Activated CD8-positive, alpha-beta T cell treated with anti-CD3 and anti-CD28 coated beads, Interleukin-2, amount 10 ng/mL, durations not matched to agents 7 days and 5 days (primary cell): ENCODE measurements around the gene KICS2. TPM values are rescaled to one million over a fixed set of nuclear protein-coding genes. Genes with fewer than 3 reads are reported as not detected.
"Not testable (repeated sequence)": the region's sequence is repeated elsewhere in the genome, so short reads cannot be mapped to it uniquely, and the experiment has no call there.

Source experiments
- ATAC-seq: fragments of 150-1000 bp; cut with Tn5 transposase; one replicate; pipeline ENCODE4 v1.10.0; 2021; ENCODE audit warnings: moderate library complexity
- CTCF ChIA-PET: fragments of 350-600 bp; sonication (Branson Sonifier 250); formaldehyde crosslinking; loops from one replicate; lab custom pipeline; 2021; ENCODE audit warnings: antibody characterized with exemption; lab: Charles Lee
- POLR2A ChIA-PET: fragments of 350-600 bp; sonication (Branson Sonifier 250); formaldehyde crosslinking; loops from one replicate; lab custom pipeline; 2021; ENCODE audit warnings: antibody characterized with exemption; lab: Charles Lee
- DNase-seq: peaks from one replicate; pipeline ENCODE4 v3.0.0-alpha.2; 2020
- H3K27ac Mint-ChIP-seq: one replicate; pipeline ENCODE4 v1.8.0; 2021; ENCODE audit warnings: mild to moderate bottlenecking, mixed read lengths
- H3K27me3 Mint-ChIP-seq: one replicate; pipeline ENCODE4 v1.8.0; 2021; ENCODE audit warnings: low read depth, mixed read lengths
- H3K36me3 Mint-ChIP-seq: one replicate; pipeline ENCODE4 v1.8.0; 2021; ENCODE audit warnings: low read depth, mixed read lengths
- H3K4me1 Mint-ChIP-seq: one replicate; pipeline ENCODE4 v1.8.0; 2021; ENCODE audit warnings: low read depth, mixed read lengths
- H3K4me3 Mint-ChIP-seq: one replicate; pipeline ENCODE4 v1.8.0; 2021; ENCODE audit warnings: mild to moderate bottlenecking, mixed read lengths
- H3K9me3 Mint-ChIP-seq: one replicate; pipeline ENCODE4 v1.8.0; 2022; ENCODE audit warnings: mixed read lengths; ENCODE audit not compliant: insufficient read depth
- total RNA-seq, 2 experiments: library from RNA; stranded (reverse); gene quantifications; one replicate each; pipeline ENCODE4 v1.2.3, GENCODE V29; 2021

Gene KICS2
- total RNA-seq, 2 experiments from 2014 or later: 7.7 to 9.9 TPM

GRCh38 chr12:64216239-64216638 is 5.9 kb downstream of the KICS2 start:
- ChIA-PET CTCF (no interaction called here), POLR2A (no interaction called here)
- H3K9me3 Mint-ChIP-seq: no peaks in the 10 kb centered on the region
- no peak overlapping the region for H3K4me3 Mint-ChIP-seq
- ATAC-seq: no peak
- peaks cover 26% of the 10 kb centered on the region for H3K4me1 Mint-ChIP-seq
- H3K27me3 Mint-ChIP-seq: no peaks in the 10 kb centered on the region
- peaks cover 9% of the 10 kb centered on the region for H3K36me3 Mint-ChIP-seq
- no peak for DNase-seq
- no peak overlapping the region for H3K27ac Mint-ChIP-seq

GRCh38 chr12:64212119-64212746 is 9.9 kb downstream of the KICS2 start:
- no peaks in the 10 kb centered on the region for H3K27me3 Mint-ChIP-seq
- ChIA-PET CTCF (no interaction called here), POLR2A (no interaction called here)
- no peak overlapping the region for H3K27ac Mint-ChIP-seq
- ATAC-seq: no peak
- no peak overlapping the region for H3K4me3 Mint-ChIP-seq
- no peaks in the 10 kb centered on the region for H3K9me3 Mint-ChIP-seq
- no peaks in the 10 kb centered on the region for H3K4me1 Mint-ChIP-seq
- peaks cover 13% of the 10 kb centered on the region for H3K36me3 Mint-ChIP-seq
- DNase-seq: no peak

GRCh38 chr12:64207453-64207852 is 14.6 kb downstream of the KICS2 start:
- H3K27ac Mint-ChIP-seq: no peak overlapping the region
- CTCF ChIA-PET: interaction anchor here (1.7 kb wide), 1 partner anchor 11 kb away, joined by 4 read pairs; no protein-coding TSS in a partner anchor
- DNase-seq: no peak
- H3K36me3 Mint-ChIP-seq: peaks cover 13% of the 10 kb centered on the region
- H3K4me3 Mint-ChIP-seq: no peak overlapping the region
- H3K4me1 Mint-ChIP-seq: no peaks in the 10 kb centered on the region
- POLR2A ChIA-PET: interaction anchor here (1.8 kb wide), 1 partner anchor 11 kb away, joined by 4 read pairs; no protein-coding TSS in a partner anchor
- H3K9me3 Mint-ChIP-seq: no peaks in the 10 kb centered on the region
- no peak for ATAC-seq
- no peaks in the 10 kb centered on the region for H3K27me3 Mint-ChIP-seq

GRCh38 chr12:64205542-64205941 is 16.6 kb downstream of the KICS2 start:
- CTCF ChIA-PET: interaction anchor here (1.2 kb wide), 1 partner anchor 13 kb away, joined by 3 read pairs; no protein-coding TSS in a partner anchor
- Mint-ChIP-seq H3K36me3 (peaks cover 14% of the 10 kb centered on the region), H3K4me3 (no peak overlapping the region), H3K4me1 (no peaks in the 10 kb centered on the region), H3K27me3 (no peaks in the 10 kb centered on the region), H3K9me3 (no peaks in the 10 kb centered on the region), H3K27ac (no peak overlapping the region)
- ATAC-seq (no peak), DNase-seq (no peak)
- POLR2A ChIA-PET: no interaction called here

GRCh38 chr12:64203775-64204174 is 18.3 kb downstream of the KICS2 start:
- POLR2A ChIA-PET: no interaction called here
- no peak overlapping the region for H3K4me3 Mint-ChIP-seq

GRCh38 chr12:64203036-64203435 is 19.1 kb downstream of the KICS2 start:
- no peak overlapping the region for H3K27ac Mint-ChIP-seq
- no peak overlapping the region for H3K4me3 Mint-ChIP-seq
- ChIA-PET CTCF (no interaction called here), POLR2A (interaction anchor here (0.5 kb wide), 1 partner anchor 748 kb away, joined by 3 read pairs; no protein-coding TSS in a partner anchor)
- no peak for ATAC-seq
- DNase-seq: no peak
- H3K27me3 Mint-ChIP-seq: no peaks in the 10 kb centered on the region
- H3K4me1 Mint-ChIP-seq: no peaks in the 10 kb centered on the region
- H3K36me3 Mint-ChIP-seq: peaks cover 10% of the 10 kb centered on the region
- H3K9me3 Mint-ChIP-seq: no peaks in the 10 kb centered on the region

More at GRCh38 chr12:64203775-64204174, 18.3 kb downstream of the KICS2 start:
- H3K27me3 Mint-ChIP-seq: no peaks in the 10 kb centered on the region
- no peak for ATAC-seq
- H3K36me3 Mint-ChIP-seq: peaks cover 14% of the 10 kb centered on the region
- no peak overlapping the region for H3K27ac Mint-ChIP-seq
- CTCF ChIA-PET: no interaction called here
- H3K4me1 Mint-ChIP-seq: no peaks in the 10 kb centered on the region
- no peak for DNase-seq
- no peaks in the 10 kb centered on the region for H3K9me3 Mint-ChIP-seq

- H3K36me3 Mint-ChIP-seq: peaks cover 23% of the 10 kb centered on the region
- H3K9me3 Mint-ChIP-seq, H3K27me3 Mint-ChIP-seq, DNase-seq, ATAC-seq, POLR2A ChIA-PET, CTCF ChIA-PET, H3K4me3 Mint-ChIP-seq, H3K27ac Mint-ChIP-seq, H3K4me1 Mint-ChIP-seq: not testable (repeated sequence)
Measured at GRCh38 chr12:64195841-64196240, 26.3 kb downstream of the KICS2 start.

- no peaks in the 10 kb centered on the region for H3K9me3 Mint-ChIP-seq
- ATAC-seq (no peak), DNase-seq (no peak)
- H3K36me3 Mint-ChIP-seq: peaks cover 23% of the 10 kb centered on the region
- H3K27ac Mint-ChIP-seq: no peak overlapping the region
- H3K4me3 Mint-ChIP-seq: no peak overlapping the region
- no peaks in the 10 kb centered on the region for H3K27me3 Mint-ChIP-seq
- H3K4me1 Mint-ChIP-seq: peaks cover 9% of the 10 kb centered on the region
- ChIA-PET CTCF (interaction anchor here (0.9 kb wide), 1 partner anchor 10 kb away, joined by 3 read pairs; no protein-coding TSS in a partner anchor), POLR2A (no interaction called here)
Measured at GRCh38 chr12:64194333-64195149, 27.6 kb downstream of the KICS2 start.

- Mint-ChIP-seq H3K27ac (no peak overlapping the region), H3K4me3 (no peak overlapping the region), H3K36me3 (peaks cover 23% of the 10 kb centered on the region), H3K9me3 (no peaks in the 10 kb centered on the region), H3K4me1 (peaks cover 9% of the 10 kb centered on the region), H3K27me3 (no peaks in the 10 kb centered on the region)
- POLR2A ChIA-PET: no interaction called here
- DNase-seq (no peak), ATAC-seq (no peak)
- CTCF ChIA-PET: interaction anchor here (0.9 kb wide), 1 partner anchor 9 kb away, joined by 3 read pairs; no protein-coding TSS in a partner anchor
Measured at GRCh38 chr12:64193931-64194330, 28.2 kb downstream of the KICS2 start.

- peaks cover 9% of the 10 kb centered on the region for H3K4me1 Mint-ChIP-seq
- H3K27me3 Mint-ChIP-seq: no peaks in the 10 kb centered on the region
- peaks cover 23% of the 10 kb centered on the region for H3K36me3 Mint-ChIP-seq
- ChIA-PET POLR2A (no interaction called here), CTCF (no interaction called here)
- no peaks in the 10 kb centered on the region for H3K9me3 Mint-ChIP-seq
- DNase-seq (no peak), ATAC-seq (no peak)
- H3K4me3 Mint-ChIP-seq: no peak overlapping the region
- H3K27ac Mint-ChIP-seq: peak overlapping the region; percentile 43
Measured at GRCh38 chr12:64192644-64193444, 29.3 kb downstream of the KICS2 start.

GRCh38 chr12:64190140-64190539 is 32.0 kb downstream of the KICS2 start:
- Mint-ChIP-seq H3K9me3 (no peaks in the 10 kb centered on the region), H3K4me1 (peaks cover 9% of the 10 kb centered on the region), H3K36me3 (peaks cover 22% of the 10 kb centered on the region), H3K27ac (no peak overlapping the region), H3K27me3 (no peaks in the 10 kb centered on the region), H3K4me3 (no peak overlapping the region)
- CTCF ChIA-PET: no interaction called here
- ATAC-seq: no peak
- POLR2A ChIA-PET: no interaction called here
- no peak for DNase-seq
